ENCODE results near the gene DCAKD. TPM values are rescaled to one million over a fixed set of nuclear protein-coding genes. Genes with fewer than 3 reads are reported as not detected.

DCAKD gene
- total RNA-seq, 1 experiment from 2014 or later: 31.9 TPM

GRCh38 chr17:44976206-44976605, 75.2 kb downstream of the DCAKD start:
- H3K4me2 ChIP-seq (ENCODE audit: low read length): no peak overlapping the region
- no peak overlapping the region for H3K9ac ChIP-seq (ENCODE audit: low read length)
- H2AFZ ChIP-seq (ENCODE audit: low read depth, low read length, poor library complexity, severe bottlenecking): no peak overlapping the region
- no TSS peak for BruUV-seq (replicated peaks)
- CTCF ChIA-PET: no interaction called here
- no peaks in the 10 kb centered on the region for H3K27me3 ChIP-seq (ENCODE audit: insufficient read depth, low read length)
- ATAC-seq (no peak), DNase-seq (ENCODE audit: low read depth, low spot score) (no peak)
- TF ChIP-seq ZNF274 (IDR thresholded peaks at IDR 0.05; ENCODE audit: low read depth, low read length) (no peak), POLR2AphosphoS5 (IDR thresholded peaks at IDR 0.05; ENCODE audit: low read depth, low read length) (no peak), RAD21 (IDR thresholded peaks at IDR 0.05; ENCODE audit: low read depth) (no peak), CTCF (IDR thresholded peaks at IDR 0.05 in 2 of 3, conservative IDR thresholded peaks at IDR 0.05 in 1 of 3; ENCODE audit: borderline replicate concordance in 1 of 3, insufficient read depth in 1 of 3, low read depth in 2 of 3, low read length in 2 of 3) (no peak)
- no peaks in the 10 kb centered on the region for H4K20me1 ChIP-seq (ENCODE audit: insufficient read depth)
- H3K36me3 ChIP-seq (ENCODE audit: control insufficient read depth in 1 of 2, insufficient read depth in 2 of 2, low read length in 2 of 2): no peaks in the 10 kb centered on the region
- H3K4me1 ChIP-seq (ENCODE audit: control insufficient read depth in 1 of 2, insufficient read depth in 2 of 2, low read length in 2 of 2): peaks cover 0 to 16% of the 10 kb centered on the region in 2 experiments; a peak in 2 of 4 replicates
- no peaks in the 10 kb centered on the region for H3K9me2 ChIP-seq (ENCODE audit: insufficient read depth)
- RAD21 ChIA-PET (ENCODE audit: low non-redundant PET in 1 of 2, low total read pairs in 2 of 2, uncharacterized antibody in 2 of 2, unreplicated experiment in 2 of 2): no interaction called here
- POLR2A ChIA-PET: no interaction called here
- intact Hi-C loops (cut with micrococcal nuclease): no loop called here
- H3K9me3 ChIP-seq (ENCODE audit: control insufficient read depth in 1 of 2, insufficient read depth in 1 of 2, low read depth in 1 of 2, low read length in 2 of 2): no peaks in the 10 kb centered on the region
- H3K27ac ChIP-seq (ENCODE audit: low read depth, low read length): no peak overlapping the region
- no peaks in the 10 kb centered on the region for H3K79me2 ChIP-seq (ENCODE audit: insufficient read depth, low read length)
- H3K4me3 ChIP-seq (replicated peaks in 1 of 2; ENCODE audit: low read depth in 1 of 2, low read length in 2 of 2): no peak overlapping the region

Other genes with a start within 250 kb of the DCAKD start
- gene GJC1, start 221.3 kb downstream of the DCAKD start, total RNA-seq (2021; ENCODE audit: unreplicated experiment): 62.4 TPM
- gene HIGD1B, start 203.7 kb downstream of the DCAKD start, total RNA-seq (2021; ENCODE audit: unreplicated experiment): not detected
- 150 TPM for gene EFTUD2, start 152.2 kb downstream of the DCAKD start, total RNA-seq (2021; ENCODE audit: unreplicated experiment)
- gene GFAP, start 136.1 kb downstream of the DCAKD start, total RNA-seq (2021; ENCODE audit: unreplicated experiment): not detected
- gene KIF18B, start 103.9 kb downstream of the DCAKD start, total RNA-seq (2021; ENCODE audit: unreplicated experiment): 76.4 TPM
- 3.5 TPM for gene C1QL1, start 83.3 kb downstream of the DCAKD start, total RNA-seq (2021; ENCODE audit: unreplicated experiment)
- 173 TPM for gene NMT1, start 9.7 kb upstream of the DCAKD start, total RNA-seq (2021; ENCODE audit: unreplicated experiment)
- 197 TPM for gene PLCD3, start 80.9 kb upstream of the DCAKD start, total RNA-seq (2021; ENCODE audit: unreplicated experiment)
- 13.6 TPM for gene ACBD4, start 84.1 kb upstream of the DCAKD start, total RNA-seq (2021; ENCODE audit: unreplicated experiment)
- 58.0 TPM for gene HEXIM1, start 96.8 kb upstream of the DCAKD start, total RNA-seq (2021; ENCODE audit: unreplicated experiment)
- 13.5 TPM for gene HEXIM2, start 110.2 kb upstream of the DCAKD start, total RNA-seq (2021; ENCODE audit: unreplicated experiment)
- 8.2 TPM for gene FMNL1, start 170.3 kb upstream of the DCAKD start, total RNA-seq (2021; ENCODE audit: unreplicated experiment)
- gene SPATA32, start 210.5 kb upstream of the DCAKD start, total RNA-seq (2021; ENCODE audit: unreplicated experiment): 0.15 TPM